ENCODE data around the gene TBC1D22A.

Gene TBC1D22A

GRCh38 chr22:46753360-46753759 lies 9.1 kb upstream of the TBC1D22A start:
- Histone ChIP-seq H3K79me2 (ENCODE audit: insufficient read depth, low read length) (no peaks in the 10 kb centered on the region), H3K36me3 (ENCODE audit: insufficient read depth, low read length) (peaks cover 11% of the 10 kb centered on the region; the same call in 1 of the 2 replicates), H3K4me1 (ENCODE audit: insufficient read depth, low read length, severe bottlenecking) (peaks cover 9% of the 10 kb centered on the region), H2AFZ (ENCODE audit: low read length) (no peak overlapping the region), H3F3A (ENCODE audit: insufficient read depth, low read length) (no peaks in the 10 kb centered on the region), H4K20me1 (ENCODE audit: insufficient read depth, low read length) (no peaks in the 10 kb centered on the region), H3K9me2 (ENCODE audit: low read depth, low read length) (no peaks in the 10 kb centered on the region), H3K27ac (ENCODE audit: low read depth, low read length, poor library complexity, severe bottlenecking) (no peak overlapping the region), H3K4me3 (ENCODE audit: low read depth, low read length, poor library complexity, severe bottlenecking) (no peak overlapping the region), H3K27me3 (ENCODE audit: insufficient read depth, low read length) (no peaks in the 10 kb centered on the region), H3K9me3 (ENCODE audit: low read length) (peaks cover 8% of the 10 kb centered on the region), H3K9ac (ENCODE audit: low read length) (no peak overlapping the region), H3K4me2 (ENCODE audit: low read length) (no peak overlapping the region)
- TF ChIP-seq EZH2 (IDR thresholded peaks at IDR 0.05; ENCODE audit: borderline replicate concordance, low read length) (no peak), CTCF (IDR thresholded peaks at IDR 0.05; ENCODE audit: low read length) (no peak)

- Histone ChIP-seq H3K4me1 (ENCODE audit: insufficient read depth, low read length, severe bottlenecking) (peaks cover 9% of the 10 kb centered on the region), H3K4me2 (ENCODE audit: low read length) (no peak overlapping the region)
Observed at GRCh38 chr22:46753761-46754109, 8.7 kb upstream of the TBC1D22A start.

GRCh38 chr22:46754110-46754799 lies 8.2 kb upstream of the TBC1D22A start:
- no peak overlapping the region for H3K9ac ChIP-seq (ENCODE audit: low read length)
- H2AFZ ChIP-seq (ENCODE audit: low read length): no peak overlapping the region
- peaks cover 8% of the 10 kb centered on the region for H3K9me3 ChIP-seq (ENCODE audit: low read length)
- H3K36me3 ChIP-seq (ENCODE audit: insufficient read depth, low read length): peaks cover 11% of the 10 kb centered on the region; the same call in 1 of the 2 replicates
- no peak overlapping the region for H3K4me2 ChIP-seq (ENCODE audit: low read length)
- no peaks in the 10 kb centered on the region for H3K79me2 ChIP-seq (ENCODE audit: insufficient read depth, low read length)
- H3K4me3 ChIP-seq (ENCODE audit: low read depth, low read length, poor library complexity, severe bottlenecking): no peak overlapping the region
- TF ChIP-seq EZH2 (IDR thresholded peaks at IDR 0.05; ENCODE audit: borderline replicate concordance, low read length) (no peak), CTCF (IDR thresholded peaks at IDR 0.05; ENCODE audit: low read length) (no peak)
- no peaks in the 10 kb centered on the region for H3F3A ChIP-seq (ENCODE audit: insufficient read depth, low read length)
- H3K4me1 ChIP-seq (ENCODE audit: insufficient read depth, low read length, severe bottlenecking): peaks cover 8% of the 10 kb centered on the region
- no peaks in the 10 kb centered on the region for H3K9me2 ChIP-seq (ENCODE audit: low read depth, low read length)
- no peaks in the 10 kb centered on the region for H4K20me1 ChIP-seq (ENCODE audit: insufficient read depth, low read length)
- H3K27me3 ChIP-seq (ENCODE audit: insufficient read depth, low read length): no peaks in the 10 kb centered on the region
- H3K27ac ChIP-seq (ENCODE audit: low read depth, low read length, poor library complexity, severe bottlenecking): no peak overlapping the region

More at GRCh38 chr22:46753761-46754109, 8.7 kb upstream of the TBC1D22A start:
- no peaks in the 10 kb centered on the region for H3K79me2 ChIP-seq (ENCODE audit: insufficient read depth, low read length)
- H3F3A ChIP-seq (ENCODE audit: insufficient read depth, low read length): no peaks in the 10 kb centered on the region
- H2AFZ ChIP-seq (ENCODE audit: low read length): no peak overlapping the region
- no peak overlapping the region for H3K9ac ChIP-seq (ENCODE audit: low read length)
- H3K4me3 ChIP-seq (ENCODE audit: low read depth, low read length, poor library complexity, severe bottlenecking): no peak overlapping the region
- peaks cover 11% of the 10 kb centered on the region; the same call in 1 of the 2 replicates for H3K36me3 ChIP-seq (ENCODE audit: insufficient read depth, low read length)
- no peak for TF ChIP-seq EZH2 (IDR thresholded peaks at IDR 0.05; ENCODE audit: borderline replicate concordance, low read length)
- TF ChIP-seq CTCF (IDR thresholded peaks at IDR 0.05; ENCODE audit: low read length): no peak
- peaks cover 8% of the 10 kb centered on the region for H3K9me3 ChIP-seq (ENCODE audit: low read length)
- no peaks in the 10 kb centered on the region for H4K20me1 ChIP-seq (ENCODE audit: insufficient read depth, low read length)
- no peaks in the 10 kb centered on the region for H3K27me3 ChIP-seq (ENCODE audit: insufficient read depth, low read length)
- H3K27ac ChIP-seq (ENCODE audit: low read depth, low read length, poor library complexity, severe bottlenecking): no peak overlapping the region
- H3K9me2 ChIP-seq (ENCODE audit: low read depth, low read length): no peaks in the 10 kb centered on the region
